ENCODE data around the gene FAM193B.
"Not testable (repeated sequence)": the region's sequence is repeated elsewhere in the genome, so short reads cannot be mapped to it uniquely, and the experiment has no call there.

FAM193B gene

DNA sequence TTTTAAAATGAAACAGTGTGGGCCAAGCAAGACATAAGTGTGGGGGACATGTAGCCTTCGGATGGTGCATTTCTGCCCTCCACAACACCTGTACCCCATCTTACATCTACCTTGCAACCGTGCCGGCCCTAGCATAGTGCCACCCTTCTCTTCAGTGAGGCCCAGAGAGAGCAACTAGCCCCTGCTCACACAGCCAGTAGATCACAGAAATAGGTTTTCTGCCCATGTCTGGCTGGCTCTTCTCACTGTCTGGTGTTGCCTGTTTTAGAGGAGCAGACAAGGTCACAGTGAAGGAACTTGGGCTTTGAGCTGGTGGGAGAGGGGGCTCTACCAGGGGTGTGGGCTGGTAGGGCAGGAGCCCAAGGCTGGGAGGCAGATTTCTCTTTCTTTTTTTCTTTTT is 68.1 kb downstream of the FAM193B start:
- Histone ChIP-seq H3K36me3 (replicated peaks; ENCODE audit: low read depth, low read length) (no peaks in the 10 kb centered on the region), H4K20me1 (ENCODE audit: insufficient read depth, low read length) (no peaks in the 10 kb centered on the region; the same call in 1 of the 2 replicates), H2AFZ (ENCODE audit: low read depth, low read length) (no peak overlapping the region), H3K27me3 (ENCODE audit: low read depth, low read length) (no peaks in the 10 kb centered on the region), H3K9ac (ENCODE audit: low read length) (no peak overlapping the region), H3K9me3 (ENCODE audit: insufficient read depth, low read length) (no peaks in the 10 kb centered on the region), H3K4me2 (ENCODE audit: low read length) (no peak overlapping the region), H3K4me1 (ENCODE audit: low read length) (peaks cover 10% of the 10 kb centered on the region), H3K4me3 (ENCODE audit: low read length) (no peak overlapping the region), H3K79me2 (ENCODE audit: low read length) (no peaks in the 10 kb centered on the region), H3K27ac (ENCODE audit: low read length) (no peak overlapping the region)
- TF ChIP-seq, protein P1, sequence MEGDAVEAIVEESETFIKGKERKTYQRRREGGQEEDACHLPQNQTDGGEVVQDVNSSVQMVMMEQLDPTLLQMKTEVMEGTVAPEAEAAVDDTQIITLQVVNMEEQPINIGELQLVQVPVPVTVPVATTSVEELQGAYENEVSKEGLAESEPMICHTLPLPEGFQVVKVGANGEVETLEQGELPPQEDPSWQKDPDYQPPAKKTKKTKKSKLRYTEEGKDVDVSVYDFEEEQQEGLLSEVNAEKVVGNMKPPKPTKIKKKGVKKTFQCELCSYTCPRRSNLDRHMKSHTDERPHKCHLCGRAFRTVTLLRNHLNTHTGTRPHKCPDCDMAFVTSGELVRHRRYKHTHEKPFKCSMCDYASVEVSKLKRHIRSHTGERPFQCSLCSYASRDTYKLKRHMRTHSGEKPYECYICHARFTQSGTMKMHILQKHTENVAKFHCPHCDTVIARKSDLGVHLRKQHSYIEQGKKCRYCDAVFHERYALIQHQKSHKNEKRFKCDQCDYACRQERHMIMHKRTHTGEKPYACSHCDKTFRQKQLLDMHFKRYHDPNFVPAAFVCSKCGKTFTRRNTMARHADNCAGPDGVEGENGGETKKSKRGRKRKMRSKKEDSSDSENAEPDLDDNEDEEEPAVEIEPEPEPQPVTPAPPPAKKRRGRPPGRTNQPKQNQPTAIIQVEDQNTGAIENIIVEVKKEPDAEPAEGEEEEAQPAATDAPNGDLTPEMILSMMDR (IDR thresholded peaks at IDR 0.05; ENCODE audit: low read depth, low read length) = no peak
- no peak for TF ChIP-seq EZH2phosphoT487 (IDR thresholded peaks at IDR 0.05; ENCODE audit: low read depth)

DNA sequence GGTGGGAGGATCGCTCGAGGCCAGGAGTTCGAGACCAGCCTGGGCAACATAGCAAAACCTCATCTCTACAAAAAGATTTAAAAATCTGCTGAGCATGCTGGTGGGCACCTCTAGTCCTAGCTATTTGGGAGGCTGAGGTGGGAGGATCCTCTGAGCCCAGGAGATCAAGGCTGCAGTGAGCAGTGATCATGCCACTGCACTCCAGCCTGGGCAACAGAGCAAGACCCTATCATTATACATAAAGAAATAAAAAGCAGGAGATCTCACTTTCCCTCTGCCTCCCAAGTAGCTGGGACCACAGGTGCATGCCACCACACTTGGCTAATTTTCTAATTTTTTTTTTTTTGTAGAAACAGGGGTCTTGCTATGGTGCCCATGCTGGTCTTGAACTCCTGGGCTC is 68.6 kb downstream of the FAM193B start:
- H3K27ac ChIP-seq (ENCODE audit: low read length); H3K4me3 ChIP-seq (ENCODE audit: low read length); H3K36me3 ChIP-seq (replicated peaks; ENCODE audit: low read depth, low read length); H3K9ac ChIP-seq (ENCODE audit: low read length); H3K4me2 ChIP-seq (ENCODE audit: low read length); H3K79me2 ChIP-seq (ENCODE audit: low read length); H2AFZ ChIP-seq (ENCODE audit: low read depth, low read length); H3K9me3 ChIP-seq (ENCODE audit: insufficient read depth, low read length); H4K20me1 ChIP-seq (ENCODE audit: insufficient read depth, low read length); H3K27me3 ChIP-seq (ENCODE audit: low read depth, low read length): not testable (repeated sequence)
- peaks cover 10% of the 10 kb centered on the region for H3K4me1 ChIP-seq (ENCODE audit: low read length)

DNA sequence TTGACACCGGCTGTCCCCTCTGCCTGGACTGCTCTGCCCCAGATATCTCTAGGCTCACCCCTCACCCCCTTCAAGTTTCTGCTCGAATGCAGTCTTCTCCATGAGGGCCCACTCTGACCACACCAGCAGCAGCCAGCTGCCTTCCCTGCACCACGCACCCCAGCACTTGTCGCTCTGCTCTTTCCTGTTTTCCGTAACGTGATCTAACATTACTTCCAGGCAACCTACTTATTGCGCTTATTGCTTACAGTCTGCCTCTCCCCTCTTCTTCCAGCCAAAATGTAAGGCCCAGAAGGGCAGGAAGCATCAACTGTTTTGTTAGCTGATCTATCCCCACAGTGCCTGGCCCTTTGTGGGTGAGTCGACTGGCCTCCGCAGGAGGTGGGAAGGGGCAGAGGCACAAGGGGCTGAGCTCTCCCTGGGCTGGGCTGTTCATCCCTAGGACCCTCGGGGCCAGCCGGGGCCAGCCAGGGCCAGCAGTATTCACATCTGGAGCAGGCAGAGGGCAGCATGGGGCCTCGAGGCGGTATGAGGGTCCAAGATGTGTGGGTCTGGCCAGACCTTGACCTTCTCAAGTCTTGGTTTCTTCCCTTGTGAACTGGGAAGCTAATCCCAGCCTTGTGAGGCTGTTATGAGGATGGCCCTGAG is 69.3 kb downstream of the FAM193B start:
- H3K9ac ChIP-seq (ENCODE audit: low read length) = no peak overlapping the region
- peaks cover 12% of the 10 kb centered on the region for H3K4me1 ChIP-seq (ENCODE audit: low read length)
- TF ChIP-seq, protein P1 (IDR thresholded peaks at IDR 0.05; ENCODE audit: low read depth, low read length) = no peak
- no peak for TF ChIP-seq EZH2phosphoT487 (IDR thresholded peaks at IDR 0.05; ENCODE audit: low read depth)
- no peaks in the 10 kb centered on the region for H3K9me3 ChIP-seq (ENCODE audit: insufficient read depth, low read length)
- H2AFZ ChIP-seq (ENCODE audit: low read depth, low read length) = no peak overlapping the region
- no peaks in the 10 kb centered on the region for H3K79me2 ChIP-seq (ENCODE audit: low read length)
- no peaks in the 10 kb centered on the region for H3K36me3 ChIP-seq (replicated peaks; ENCODE audit: low read depth, low read length)
- H4K20me1 ChIP-seq (ENCODE audit: insufficient read depth, low read length) = no peaks in the 10 kb centered on the region; the same call in 1 of the 2 replicates
- H3K27ac ChIP-seq (ENCODE audit: low read length) = no peak overlapping the region
- H3K27me3 ChIP-seq (ENCODE audit: low read depth, low read length) = no peaks in the 10 kb centered on the region
- H3K4me3 ChIP-seq (ENCODE audit: low read length) = no peak overlapping the region
- no peak overlapping the region for H3K4me2 ChIP-seq (ENCODE audit: low read length)

GRCh38 chr5:177483994-177484901 is 70.1 kb downstream of the FAM193B start:
- Histone ChIP-seq H3K9ac (ENCODE audit: low read length) (no peak overlapping the region), H3K9me3 (ENCODE audit: insufficient read depth, low read length) (no peaks in the 10 kb centered on the region)

More at GRCh38 chr5:177483994-177484901, 70.1 kb downstream of the FAM193B start:
- H2AFZ ChIP-seq (ENCODE audit: low read depth, low read length) = no peak overlapping the region
- H3K36me3 ChIP-seq (replicated peaks; ENCODE audit: low read depth, low read length) = no peaks in the 10 kb centered on the region
- H3K4me3 ChIP-seq (ENCODE audit: low read length) = no peak overlapping the region
- H3K27ac ChIP-seq (ENCODE audit: low read length) = no peak overlapping the region
- peaks cover 13% of the 10 kb centered on the region for H3K4me1 ChIP-seq (ENCODE audit: low read length)
- no peaks in the 10 kb centered on the region for H4K20me1 ChIP-seq (ENCODE audit: insufficient read depth, low read length)
- no peaks in the 10 kb centered on the region for H3K79me2 ChIP-seq (ENCODE audit: low read length)
- H3K4me2 ChIP-seq (ENCODE audit: low read length) = no peak overlapping the region
- H3K27me3 ChIP-seq (ENCODE audit: low read depth, low read length) = no peaks in the 10 kb centered on the region
- TF ChIP-seq, protein P1 (IDR thresholded peaks at IDR 0.05; ENCODE audit: low read depth, low read length) = no peak
- TF ChIP-seq EZH2phosphoT487 (IDR thresholded peaks at IDR 0.05; ENCODE audit: low read depth) = no peak
